K562 (cell line): ENCODE results near the gene DDAH2. TPM values are rescaled to one million over a fixed set of nuclear protein-coding genes. Genes with fewer than 3 reads are reported as not detected.

ENCODE experiments used
- AFF4 ChIP-seq: sonication (generic); formaldehyde crosslinking; IDR thresholded peaks from 2 replicates; pipeline ENCODE4 v1.8.0; 2023; ENCODE audit warnings: mild to moderate bottlenecking, missing genetic modification reagents
- BCOR ChIP-seq: fragments of 450-650 bp; IDR thresholded peaks from 2 replicates; pipeline ENCODE4 v1.6.1; 2016
- CEBPG ChIP-seq, 3 experiments: fragments of 200-800 bp in 1 of 3; sonication (Bioruptor generic) in 1 of 3; sonication (generic) in 1 of 3; formaldehyde crosslinking in 1 of 3; IDR thresholded peaks in 2 of 3; conservative IDR thresholded peaks in 1 of 3; 2 replicates each; pipeline versions ENCODE4 v1.6.1 to v1.8.0; 2016 to 2022; ENCODE audit warnings: missing compliant biosample characterization in 2 of 3, missing genetic modification characterization in 2 of 3, mild to moderate bottlenecking in 1 of 3, missing genetic modification reagents in 1 of 3
- CHD4 ChIP-seq: fragments of 200-600 bp; sonication (generic); IDR thresholded peaks from 3 replicates; pipeline ENCODE4 v1.6.1; 2012; ENCODE audit warnings: low read depth, mild to moderate bottlenecking, mixed read lengths, low read length, inconsistent platforms; ENCODE audit not compliant: insufficient read depth, insufficient replicate concordance, poor library complexity, severe bottlenecking
- ELF4 ChIP-seq: fragments of 450-650 bp; formaldehyde crosslinking; IDR thresholded peaks from 2 replicates; pipeline ENCODE4 v1.4.0; 2022; ENCODE audit warnings: missing genetic modification characterization
- GMEB1 ChIP-seq: fragments of 250-450 bp; sonication (Bioruptor Pico); IDR thresholded peaks from 2 replicates; pipeline ENCODE4 v1.4.0; 2020; ENCODE audit warnings: mild to moderate bottlenecking
- MCM3 ChIP-seq: fragments of 450-650 bp; IDR thresholded peaks from 2 replicates; pipeline ENCODE4 v1.6.1; 2016
- MTA3 ChIP-seq: fragments of 450-650 bp; formaldehyde crosslinking; IDR thresholded peaks from 2 replicates; pipeline ENCODE4 v1.6.1; 2017; ENCODE audit warnings: mild to moderate bottlenecking, borderline replicate concordance
- RBM34 ChIP-seq: fragments of 200-400 bp; formaldehyde crosslinking; IDR thresholded peaks from 2 replicates; pipeline ENCODE4 v1.6.1; 2018; ENCODE audit warnings: low read length, borderline replicate concordance; ENCODE audit not compliant: insufficient read depth
- SMAD3 ChIP-seq: fragments of 450-650 bp; formaldehyde crosslinking; conservative IDR thresholded peaks from 2 replicates; pipeline ENCODE4 v1.4.0; 2020; ENCODE audit warnings: mild to moderate bottlenecking
- TCF3 ChIP-seq: sonication (generic); formaldehyde crosslinking; IDR thresholded peaks from 2 replicates; pipeline ENCODE4 v1.4.0; 2020; ENCODE audit warnings: mild to moderate bottlenecking, missing genetic modification reagents
- WHSC1 ChIP-seq: IDR thresholded peaks from one replicate; pipeline ENCODE4 v1.6.1; 2012; ENCODE audit warnings: low read length, control low read depth, inconsistent platforms
- ZNF407 ChIP-seq: fragments of 450-650 bp; IDR thresholded peaks from 2 replicates; pipeline ENCODE4 v1.6.1; 2016; ENCODE audit warnings: low read depth
- polyA plus RNA-seq, 8 experiments: library from polyadenylated mRNA; depleted of rRNA in 4 of 8; stranded (reverse) in 5 of 8; unstranded in 3 of 8; fragments of >200 nt; fragmentation: Nextera tagmentation in 2 of 8; fragmentation: Illumina TruSeq in 1 of 8; extraction: Ambion mirVana in 2 of 8; extraction: Trizol in 1 of 8; gene quantifications; 2 replicates each; pipeline versions ENCODE4 v1.2.1 to v1.2.3, GENCODE V29; 2011 to 2014; ENCODE audit warnings: inconsistent platforms in 1 of 8, missing spikeins in 1 of 8
- total RNA-seq, 7 experiments: library from RNA; depleted of rRNA in 6 of 7; stranded (reverse); fragments of >200 nt in 6 of 7; fragmentation: Illumina TruSeq in 2 of 7; extraction: Trizol in 2 of 7; gene quantifications; 2 replicates each; pipeline versions ENCODE4 v1.2.1 to v1.2.3, GENCODE V29; 2011 to 2021; ENCODE audit warnings: low replicate concordance in 1 of 7

The DDAH2 gene
- total and polyA plus RNA-seq, 9 of the 15 experiments (the other 6 are each of a cell fraction or from before 2014, with no cell fraction given): 1.8 to 45.4 (median 21.4) TPM

DNA sequence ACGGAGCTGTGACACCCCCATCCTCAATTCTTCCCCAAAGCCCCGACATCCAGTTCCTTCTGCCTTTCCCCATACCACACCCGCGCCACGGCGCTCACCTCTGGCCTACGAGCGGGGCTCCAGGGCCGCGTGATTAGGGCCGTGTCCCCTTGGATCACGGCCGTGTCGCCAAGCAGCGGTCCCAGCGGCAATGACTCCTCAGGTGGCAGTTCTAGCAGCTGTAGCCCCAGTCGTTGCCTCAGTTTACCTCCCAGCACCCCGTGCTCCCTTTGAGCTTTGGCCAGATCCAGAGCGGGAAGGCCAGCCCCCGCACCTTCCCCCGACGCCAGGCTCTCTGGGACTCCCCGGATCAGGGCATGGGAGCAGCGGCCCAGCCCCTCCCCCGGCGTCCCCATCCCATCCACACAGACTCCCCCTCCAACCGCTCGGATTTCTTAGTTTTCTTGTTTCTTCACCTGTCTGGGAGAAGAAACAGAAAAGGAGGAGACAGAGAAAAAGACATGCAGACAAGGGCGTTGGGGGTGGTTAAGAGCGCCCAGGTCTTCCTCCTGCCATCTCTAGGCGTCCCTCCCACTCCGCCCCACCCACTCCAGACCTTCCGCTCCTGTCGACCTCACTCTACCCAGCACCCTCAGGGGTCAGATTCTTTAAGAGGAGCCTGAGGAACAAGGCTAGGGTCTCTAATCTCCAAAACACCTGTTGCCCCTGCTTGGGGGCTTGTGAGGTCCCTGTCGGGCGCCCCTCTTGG is at the start of gene DDAH2 (continued):
- TF ChIP-seq ELF4: no peak
- TF ChIP-seq ZNF407: no peak
- no peak for TF ChIP-seq RBM34
- peak; percentile 85 for TF ChIP-seq BCOR
- TF ChIP-seq MTA3: no peak
- TF ChIP-seq CEBPG (CRISPR knock-in tag; IDR thresholded peaks at IDR 0.05): no peak
- TF ChIP-seq CEBPG (tag; conservative IDR thresholded peaks at IDR 0.05 in 1 of 2, IDR thresholded peaks at IDR 0.05 in 1 of 2): no peak
- peak; percentile 82 for TF ChIP-seq CHD4
- no peak for TF ChIP-seq GMEB1
- no peak for TF ChIP-seq AFF4 (CRISPR knock-in tag)
- TF ChIP-seq TCF3 (CRISPR knock-in tag): peak; percentile 43
- TF ChIP-seq WHSC1: no peak
- TF ChIP-seq MCM3: no peak
- no peak for TF ChIP-seq SMAD3 (CRISPR knock-in tag)
